Islet of Langerhans (tissue), 1 donor: ENCODE results near the gene BID.

Source experiments
- FAIRE-seq: peaks from one replicate; lab custom pipeline; 2011; peaks lifted over from hg19 to GRCh38; lab: Jason Lieb, UNC

BID gene

GRCh38 chr22:17774206-17774925, at the start of gene BID:
Gene BID, minus strand, starts transcription at chr22:17774469. Its CDS starts 24,353 bp downstream, at chr22:17750116.
- no peak for FAIRE-seq

GRCh38 chr22:17823964-17824363, 49.7 kb upstream of the BID start:
- FAIRE-seq, result no peak

- no peak for FAIRE-seq
Observed at GRCh38 chr22:17823226-17823625, 49.0 kb upstream of the BID start.

GRCh38 chr22:17822087-17822486, 47.8 kb upstream of the BID start:
- no peak for FAIRE-seq

- no peak for FAIRE-seq
Observed at GRCh38 chr22:17820879-17821439, 46.7 kb upstream of the BID start.

GRCh38 chr22:17818649-17819048, 44.4 kb upstream of the BID start:
- no peak for FAIRE-seq

- FAIRE-seq, result no peak
Observed at GRCh38 chr22:17818180-17818579, 43.9 kb upstream of the BID start.

GRCh38 chr22:17817511-17818065, 43.3 kb upstream of the BID start:
- no peak for FAIRE-seq

- no peak for FAIRE-seq
Observed at GRCh38 chr22:17817079-17817478, 42.8 kb upstream of the BID start.

- FAIRE-seq, result no peak
Observed at GRCh38 chr22:17816649-17817048, 42.4 kb upstream of the BID start.

GRCh38 chr22:17815703-17816254, 41.5 kb upstream of the BID start:
- FAIRE-seq, result no peak

- no peak for FAIRE-seq
Observed at GRCh38 chr22:17814830-17815229, 40.6 kb upstream of the BID start.

GRCh38 chr22:17814084-17814483, 39.8 kb upstream of the BID start:
- FAIRE-seq, result no peak

GRCh38 chr22:17811119-17811518, 36.9 kb upstream of the BID start:
- no peak for FAIRE-seq

- FAIRE-seq, result no peak
Observed at GRCh38 chr22:17810570-17811116, 36.4 kb upstream of the BID start.

GRCh38 chr22:17808693-17809403, 34.6 kb upstream of the BID start:
- no peak for FAIRE-seq

GRCh38 chr22:17807578-17808410, 33.5 kb upstream of the BID start:
- no peak for FAIRE-seq

- no peak for FAIRE-seq
Observed at GRCh38 chr22:17807086-17807485, 32.8 kb upstream of the BID start.

GRCh38 chr22:17806437-17806836, 32.2 kb upstream of the BID start:
- FAIRE-seq, result peak; percentile 41

GRCh38 chr22:17804331-17805080, 30.2 kb upstream of the BID start:
- FAIRE-seq, result no peak
